B cell (primary cell): ENCODE data around the gene DLX6. TPM values are rescaled to one million over a fixed set of nuclear protein-coding genes. Genes with fewer than 3 reads are reported as not detected.

ENCODE experiments used
- ATAC-seq: fragments of 200-7000 bp; cut with Tn5 transposase; one replicate; pipeline ENCODE4 v1.10.0; 2021; ENCODE audit warnings: low read depth, mild to moderate bottlenecking, moderate number of reproducible peaks, moderate library complexity
- CTCF ChIA-PET: fragments of 350-600 bp; sonication (Branson Sonifier 250); formaldehyde crosslinking; loops from one replicate; lab custom pipeline; 2021; ENCODE audit warnings: antibody characterized with exemption, inconsistent platforms; lab: Charles Lee
- POLR2A ChIA-PET: fragments of 350-600 bp; sonication (Branson Sonifier 250); formaldehyde crosslinking; loops from one replicate; lab custom pipeline; 2021; ENCODE audit warnings: antibody characterized with exemption; lab: Charles Lee
- DNase-seq: peaks from one replicate; pipeline ENCODE4 v3.0.0; 2013
- H2AFZ ChIP-seq: 2 replicates; pipeline ENCODE4 v1.6.1; 2012; ENCODE audit warnings: mild to moderate bottlenecking, low read depth, low read length; ENCODE audit not compliant: insufficient read depth, poor library complexity, severe bottlenecking
- H3K27ac ChIP-seq, 2 donors: 1 replicate in 1 of 2; 2 replicates in 1 of 2; pipeline ENCODE4 v1.5.1; 2012 to 2013; ENCODE audit warnings: low read length in 2 of 2, mild to moderate bottlenecking in 2 of 2, moderate library complexity in 1 of 2
- H3K27me3 ChIP-seq, 4 experiments: fragments of 200-600 bp in 1 of 4; sonication (generic) in 1 of 4; replicated peaks in 1 of 4; 1 replicate in 2 of 4; 2 replicates in 2 of 4; pipeline versions ENCODE4 v1.6.1 to v1.7.0; 2013 to 2016; ENCODE audit warnings: low read length in 3 of 4, mild to moderate bottlenecking in 2 of 4, mixed read lengths in 1 of 4, moderate library complexity in 1 of 4; ENCODE audit not compliant: insufficient read depth in 4 of 4, control insufficient read depth in 3 of 4; ENCODE audit errors: control extremely low read depth in 1 of 4
- H3K36me3 ChIP-seq, 2 experiments: replicated peaks in 1 of 2; 1 replicate in 1 of 2; 2 replicates in 1 of 2; pipeline versions ENCODE4 v1.6.1 to v1.7.1; 2013; ENCODE audit warnings: low read length in 1 of 2; ENCODE audit not compliant: insufficient read depth in 2 of 2, control insufficient read depth in 1 of 2; ENCODE audit errors: control extremely low read depth in 1 of 2, extremely low read depth in 1 of 2
- H3K4me1 ChIP-seq, 2 donors: fragments of 200-600 bp in 1 of 2; sonication (generic) in 1 of 2; 1 replicate in 1 of 2; 2 replicates in 1 of 2; pipeline versions ENCODE4 v1.5.1 to v1.6.1; 2013 to 2017; ENCODE audit warnings: low read length in 2 of 2; ENCODE audit not compliant: control insufficient read depth in 2 of 2, insufficient read depth in 2 of 2
- H3K4me2 ChIP-seq: replicated peaks from 2 replicates; pipeline ENCODE3; 2012; ENCODE audit warnings: mild to moderate bottlenecking, low read depth, low read length; ENCODE audit not compliant: poor library complexity, severe bottlenecking
- H3K4me3 ChIP-seq, 5 experiments: fragments of 200-600 bp in 1 of 5; sonication (generic) in 1 of 5; 1 replicate in 3 of 5; 2 replicates in 2 of 5; pipeline versions ENCODE4 v1.5.1 to v1.7.0; 2011 to 2016; ENCODE audit warnings: low read length in 4 of 5, mild to moderate bottlenecking in 4 of 5, low read depth in 2 of 5, control low read depth in 1 of 5, moderate library complexity in 1 of 5; ENCODE audit not compliant: insufficient read depth in 1 of 5; ENCODE audit errors: control extremely low read depth in 1 of 5, extremely low read depth in 1 of 5
- H3K79me2 ChIP-seq: fragments of 200-600 bp; sonication (generic); one replicate; pipeline ENCODE4 v1.6.0; 2016; ENCODE audit warnings: low read length; ENCODE audit not compliant: control insufficient read depth, insufficient read depth
- H3K9ac ChIP-seq: fragments of 200-600 bp; sonication (generic); 2 replicates; pipeline ENCODE4 v1.6.1; 2017; ENCODE audit warnings: mild to moderate bottlenecking, low read length, moderate library complexity
- H3K9me3 ChIP-seq, 3 donors: one replicate each; pipeline versions ENCODE4 v1.6.1 to v1.7.1; 2013; ENCODE audit warnings: low read length in 2 of 3; ENCODE audit not compliant: control insufficient read depth in 2 of 3, insufficient read depth in 1 of 3; ENCODE audit errors: control extremely low read depth in 1 of 3
- H4K20me1 ChIP-seq: 2 replicates; pipeline ENCODE4 v1.6.0; 2012; ENCODE audit warnings: mild to moderate bottlenecking, low read length; ENCODE audit not compliant: insufficient read depth, control insufficient read depth, poor library complexity, severe bottlenecking
- H3K27ac Mint-ChIP-seq: one replicate; pipeline ENCODE4 v1.8.0; 2021; ENCODE audit warnings: mixed read lengths
- H3K27me3 Mint-ChIP-seq: one replicate; pipeline ENCODE4 v1.8.0; 2021; ENCODE audit warnings: mixed read lengths
- H3K4me1 Mint-ChIP-seq: one replicate; pipeline ENCODE4 v1.8.0; 2021; ENCODE audit warnings: mixed read lengths
- H3K4me3 Mint-ChIP-seq: one replicate; pipeline ENCODE4 v1.8.0; 2021; ENCODE audit warnings: mixed read lengths
- H3K9me3 Mint-ChIP-seq: one replicate; pipeline ENCODE4 v1.8.0; 2022; ENCODE audit warnings: mixed read lengths; ENCODE audit not compliant: insufficient read depth
- CTCF ChIP-seq: fragments of 200-600 bp; IDR thresholded peaks from one replicate; pipeline ENCODE4 v1.8.0; 2022; ENCODE audit warnings: antibody characterized with exemption, mild to moderate bottlenecking
- EZH2 ChIP-seq: IDR thresholded peaks from 2 replicates; pipeline ENCODE4 v1.6.1; 2012; ENCODE audit warnings: borderline replicate concordance, low read depth, mild to moderate bottlenecking, moderate library complexity, low read length; ENCODE audit not compliant: insufficient read depth, poor library complexity, severe bottlenecking
- WGBS: methylation state at CpG from one replicate; pipeline ENCODE4 v1.1.5; 2013; ENCODE audit warnings: missing lambda C conversion rate; ENCODE audit not compliant: insufficient coverage; 5-methylcytosine and 5-hydroxymethylcytosine counted together
- intact Hi-C: fragments of 100-400 bp; cut with micrococcal nuclease; formaldehyde crosslinking; loops from one replicate; pipeline ENCODE4 v1.10.0; 2022
- polyA plus RNA-seq: library from polyadenylated mRNA; depleted of rRNA; stranded (reverse); fragments of >200 nt; gene quantifications from 2 replicates; pipeline ENCODE4 v1.2.3, GENCODE V29; 2012
- total RNA-seq, 2 donors: library from RNA; stranded (reverse); fragments of 120-200 nt in 1 of 2; gene quantifications; 1 replicate in 1 of 2; 2 replicates in 1 of 2; pipeline versions ENCODE4 v1.2.3 to v1.2.4, GENCODE V29; 2013 to 2022

The DLX6 gene
- total and polyA plus RNA-seq, 2 donors (not counting 1 experiment from before 2014, with no cell fraction given) = not detected

- H3K9ac ChIP-seq = no peak overlapping the region
- Mint-ChIP-seq H3K4me1 (peaks cover 15% of the 10 kb centered on the region), H3K27me3 (peaks cover 78% of the 10 kb centered on the region), H3K9me3 (no peaks in the 10 kb centered on the region), H3K4me3 (no peak overlapping the region), H3K27ac (no peak overlapping the region)
- H3K9me3 ChIP-seq = peaks cover 0 to 49% (median 2%) of the 10 kb centered on the region in 3 donors
- H3K27ac ChIP-seq = no peak overlapping the region
- no peak for TF ChIP-seq CTCF
- no peak for TF ChIP-seq EZH2
- no peak overlapping the region for H3K4me2 ChIP-seq
- no peak for ATAC-seq
- H3K4me1 ChIP-seq = peaks cover 13 to 20% of the 10 kb centered on the region in 2 donors
- H4K20me1 ChIP-seq = no peaks in the 10 kb centered on the region
- intact Hi-C loops = no loop called here
- H3K79me2 ChIP-seq = no peaks in the 10 kb centered on the region
- POLR2A ChIA-PET = no interaction called here
- H3K4me3 ChIP-seq = no peak overlapping the region
- H2AFZ ChIP-seq = no peak overlapping the region
- peaks cover 2 to 94% (median 71%) of the 10 kb centered on the region in 4 experiments for H3K27me3 ChIP-seq
- CTCF ChIA-PET = interaction anchor here (1.4 kb wide), 1 partner anchor 26 kb away, joined by 4 read pairs; no protein-coding TSS in a partner anchor
- no peaks in the 10 kb centered on the region for H3K36me3 ChIP-seq
- no peak for DNase-seq
- WGBS = 33% methylated on average over 38 of the region's 39 CpGs
Observed at GRCh38 chr7:97001656-97002554, 3.4 kb upstream of the DLX6 start.
